ENCODE data around the gene GANC. TPM values are rescaled to one million over a fixed set of nuclear protein-coding genes. Genes with fewer than 3 reads are reported as not detected.

The GANC gene
- total RNA-seq, 1 experiment from 2014 or later, result 18.5 TPM

DNA sequence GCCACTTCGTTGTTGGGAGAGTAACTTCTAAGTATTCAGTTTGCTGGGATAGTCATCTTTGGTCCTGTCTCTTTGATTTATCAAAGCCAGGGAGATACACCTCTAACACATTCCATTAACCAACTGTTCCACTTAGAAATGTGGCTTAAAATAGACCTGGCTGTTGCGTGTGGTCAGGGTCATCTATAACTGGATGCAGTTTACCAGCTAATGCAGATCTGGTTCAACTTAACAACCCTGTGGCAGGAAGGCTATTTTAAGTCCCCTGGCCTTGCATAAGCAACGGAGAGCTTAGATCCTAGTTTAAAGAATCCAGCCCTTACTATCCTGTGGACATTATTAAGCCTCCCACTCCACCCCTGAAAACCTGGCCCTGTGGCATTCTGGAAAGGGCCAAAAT lies 58.2 kb downstream of the GANC start:
- H3K9me3 Mint-ChIP-seq, result peaks cover 16% of the 10 kb centered on the region
- ChIA-PET POLR2A (no interaction called here), CTCF (no interaction called here)
- H3K27me3 Mint-ChIP-seq (ENCODE audit: low read depth), result no peaks in the 10 kb centered on the region
- ATAC-seq, result no peak
- peaks cover 18% of the 10 kb centered on the region for H3K36me3 Mint-ChIP-seq
- no peak overlapping the region for H3K27ac Mint-ChIP-seq
- DNase-seq (ENCODE audit: low spot score), result no peak
- H3K4me3 Mint-ChIP-seq, result no peak overlapping the region
- H3K4me1 Mint-ChIP-seq, result no peaks in the 10 kb centered on the region
- TF ChIP-seq, protein P1, sequence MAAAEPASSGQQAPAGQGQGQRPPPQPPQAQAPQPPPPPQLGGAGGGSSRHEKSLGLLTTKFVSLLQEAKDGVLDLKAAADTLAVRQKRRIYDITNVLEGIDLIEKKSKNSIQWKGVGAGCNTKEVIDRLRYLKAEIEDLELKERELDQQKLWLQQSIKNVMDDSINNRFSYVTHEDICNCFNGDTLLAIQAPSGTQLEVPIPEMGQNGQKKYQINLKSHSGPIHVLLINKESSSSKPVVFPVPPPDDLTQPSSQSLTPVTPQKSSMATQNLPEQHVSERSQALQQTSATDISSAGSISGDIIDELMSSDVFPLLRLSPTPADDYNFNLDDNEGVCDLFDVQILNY (CRISPR knock-in tag; IDR thresholded peaks at IDR 0.05), result no peak
- TF ChIP-seq, protein P2, sequence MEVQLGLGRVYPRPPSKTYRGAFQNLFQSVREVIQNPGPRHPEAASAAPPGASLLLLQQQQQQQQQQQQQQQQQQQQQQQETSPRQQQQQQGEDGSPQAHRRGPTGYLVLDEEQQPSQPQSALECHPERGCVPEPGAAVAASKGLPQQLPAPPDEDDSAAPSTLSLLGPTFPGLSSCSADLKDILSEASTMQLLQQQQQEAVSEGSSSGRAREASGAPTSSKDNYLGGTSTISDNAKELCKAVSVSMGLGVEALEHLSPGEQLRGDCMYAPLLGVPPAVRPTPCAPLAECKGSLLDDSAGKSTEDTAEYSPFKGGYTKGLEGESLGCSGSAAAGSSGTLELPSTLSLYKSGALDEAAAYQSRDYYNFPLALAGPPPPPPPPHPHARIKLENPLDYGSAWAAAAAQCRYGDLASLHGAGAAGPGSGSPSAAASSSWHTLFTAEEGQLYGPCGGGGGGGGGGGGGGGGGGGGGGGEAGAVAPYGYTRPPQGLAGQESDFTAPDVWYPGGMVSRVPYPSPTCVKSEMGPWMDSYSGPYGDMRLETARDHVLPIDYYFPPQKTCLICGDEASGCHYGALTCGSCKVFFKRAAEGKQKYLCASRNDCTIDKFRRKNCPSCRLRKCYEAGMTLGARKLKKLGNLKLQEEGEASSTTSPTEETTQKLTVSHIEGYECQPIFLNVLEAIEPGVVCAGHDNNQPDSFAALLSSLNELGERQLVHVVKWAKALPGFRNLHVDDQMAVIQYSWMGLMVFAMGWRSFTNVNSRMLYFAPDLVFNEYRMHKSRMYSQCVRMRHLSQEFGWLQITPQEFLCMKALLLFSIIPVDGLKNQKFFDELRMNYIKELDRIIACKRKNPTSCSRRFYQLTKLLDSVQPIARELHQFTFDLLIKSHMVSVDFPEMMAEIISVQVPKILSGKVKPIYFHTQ (CRISPR knock-in tag; IDR thresholded peaks at IDR 0.05), result no peak
- TF ChIP-seq RORB (CRISPR knock-in tag; IDR thresholded peaks at IDR 0.05) (no peak), ZSCAN18 (CRISPR knock-in tag; IDR thresholded peaks at IDR 0.05) (no peak), GABPB1 (CRISPR knock-in tag; IDR thresholded peaks at IDR 0.05) (no peak), ZNF396 (CRISPR knock-in tag; IDR thresholded peaks at IDR 0.05; ENCODE audit: borderline replicate concordance) (no peak), ZNF425 (CRISPR knock-in tag; conservative IDR thresholded peaks at IDR 0.05) (no peak), ZNF423 (CRISPR knock-in tag; IDR thresholded peaks at IDR 0.05) (no peak), NR1H2 (CRISPR knock-in tag; IDR thresholded peaks at IDR 0.05) (no peak), STAT6 (CRISPR knock-in tag; conservative IDR thresholded peaks at IDR 0.05; ENCODE audit: low read depth) (no peak), ZNF671 (CRISPR knock-in tag; IDR thresholded peaks at IDR 0.05) (no peak), MXD4 (CRISPR knock-in tag; IDR thresholded peaks at IDR 0.05; ENCODE audit: borderline replicate concordance) (no peak), NFYB (CRISPR knock-in tag; conservative IDR thresholded peaks at IDR 0.05; ENCODE audit: low read depth) (no peak), MYBL2 (CRISPR knock-in tag; IDR thresholded peaks at IDR 0.05) (no peak), ESRRA (CRISPR knock-in tag; IDR thresholded peaks at IDR 0.05; ENCODE audit: borderline replicate concordance) (no peak)
- TF ChIP-seq, protein P3, sequence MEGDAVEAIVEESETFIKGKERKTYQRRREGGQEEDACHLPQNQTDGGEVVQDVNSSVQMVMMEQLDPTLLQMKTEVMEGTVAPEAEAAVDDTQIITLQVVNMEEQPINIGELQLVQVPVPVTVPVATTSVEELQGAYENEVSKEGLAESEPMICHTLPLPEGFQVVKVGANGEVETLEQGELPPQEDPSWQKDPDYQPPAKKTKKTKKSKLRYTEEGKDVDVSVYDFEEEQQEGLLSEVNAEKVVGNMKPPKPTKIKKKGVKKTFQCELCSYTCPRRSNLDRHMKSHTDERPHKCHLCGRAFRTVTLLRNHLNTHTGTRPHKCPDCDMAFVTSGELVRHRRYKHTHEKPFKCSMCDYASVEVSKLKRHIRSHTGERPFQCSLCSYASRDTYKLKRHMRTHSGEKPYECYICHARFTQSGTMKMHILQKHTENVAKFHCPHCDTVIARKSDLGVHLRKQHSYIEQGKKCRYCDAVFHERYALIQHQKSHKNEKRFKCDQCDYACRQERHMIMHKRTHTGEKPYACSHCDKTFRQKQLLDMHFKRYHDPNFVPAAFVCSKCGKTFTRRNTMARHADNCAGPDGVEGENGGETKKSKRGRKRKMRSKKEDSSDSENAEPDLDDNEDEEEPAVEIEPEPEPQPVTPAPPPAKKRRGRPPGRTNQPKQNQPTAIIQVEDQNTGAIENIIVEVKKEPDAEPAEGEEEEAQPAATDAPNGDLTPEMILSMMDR (IDR thresholded peaks at IDR 0.05), result no peak
- TF ChIP-seq, protein P4, sequence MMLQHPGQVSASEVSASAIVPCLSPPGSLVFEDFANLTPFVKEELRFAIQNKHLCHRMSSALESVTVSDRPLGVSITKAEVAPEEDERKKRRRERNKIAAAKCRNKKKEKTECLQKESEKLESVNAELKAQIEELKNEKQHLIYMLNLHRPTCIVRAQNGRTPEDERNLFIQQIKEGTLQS (CRISPR knock-in tag; conservative IDR thresholded peaks at IDR 0.05), result no peak

Measured in WTC11 (cell line).